Adrenal gland (tissue), 5 donors: ENCODE results near the gene MAPK10.

Experiments used
- CTCF ChIP-seq, 6 experiments: fragments of 450-650 bp in 4 of 6; fragments of 200-600 bp in 2 of 6; sonication (generic) in 1 of 6; IDR thresholded peaks; 1 replicate in 5 of 6; 2 replicates in 1 of 6; pipeline versions ENCODE4 v1.5.1 to v1.8.0; 2016 to 2021; ENCODE audit warnings: antibody characterized with exemption in 6 of 6, mild to moderate bottlenecking in 2 of 6, moderate library complexity in 1 of 6
- POLR2A ChIP-seq, 2 donors: fragments of 450-650 bp; IDR thresholded peaks; one replicate each; pipeline ENCODE4 v1.6.1; 2017; ENCODE audit warnings: antibody characterized with exemption in 2 of 2, mild to moderate bottlenecking in 2 of 2, moderate library complexity in 1 of 2
- donor health status: DM: no; HTN: no; CAD: no.

DNA sequence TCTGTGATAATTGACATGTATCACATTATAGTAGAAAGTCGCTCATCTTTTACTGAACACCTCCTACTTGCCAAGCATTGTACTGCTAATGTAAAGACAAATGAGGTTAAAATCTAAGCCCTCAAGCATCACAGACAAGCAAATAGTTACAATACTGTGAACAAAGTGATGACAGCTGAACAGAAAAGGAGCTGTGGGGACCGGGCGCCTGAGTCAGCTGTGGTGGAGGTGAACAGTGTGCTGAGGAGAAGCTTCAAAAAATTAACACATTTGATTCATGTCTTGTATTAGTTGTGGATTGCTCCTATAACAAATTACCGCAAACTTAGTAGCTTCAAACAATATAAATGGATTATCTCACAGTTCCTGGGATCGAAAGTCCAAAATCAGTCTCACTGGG lies 124.3 kb downstream of the MAPK10 start:
- TF ChIP-seq POLR2A (IDR thresholded peaks at IDR 0.05) (no peak), CTCF (IDR thresholded peaks at IDR 0.05) (no peak)
